Measurements from ENCODE around the gene MYOG. TPM values are rescaled to one million over a fixed set of nuclear protein-coding genes. Genes with fewer than 3 reads are reported as not detected.

The MYOG gene
- polyA plus RNA-seq, 1 donor (not counting 4 experiments of a cell fraction or from before 2014, with no cell fraction given), result not detected

GRCh38 chr1:203126866-203127665, 41.3 kb upstream of the MYOG start:
- H3K4me1 ChIP-seq (ENCODE audit: control insufficient read depth, extremely low read depth, insufficient read depth, low read length), result peaks cover 5% of the 10 kb centered on the region
- peaks cover 59% of the 10 kb centered on the region for H3K27me3 ChIP-seq (ENCODE audit: control insufficient read depth, extremely low read depth, insufficient read depth, low read length)
- TF ChIP-seq CTCF (optimal IDR thresholded peaks at IDR 0.05 in 1 of 3, IDR thresholded peaks at IDR 0.05 in 1 of 3, conservative IDR thresholded peaks at IDR 0.05 in 1 of 3; ENCODE audit: extremely low read depth in 1 of 3, insufficient read depth in 2 of 3, low read length in 3 of 3), result no peak
- no peak for TF ChIP-seq EZH2 (IDR thresholded peaks at IDR 0.05; ENCODE audit: low read length)
- peak overlapping the region; percentile 74 for H3K4me2 ChIP-seq (ENCODE audit: control insufficient read depth, extremely low read depth, insufficient read depth, low read depth, low read length)
- dilution Hi-C loops (cut with MboI; ENCODE audit: extremely low pct_ligation_motif_present, low sequenced_read_pairs), result no loop called here
- DNase-seq (ENCODE audit: low read depth, low spot score), result no peak
- H2AFZ ChIP-seq (ENCODE audit: control insufficient read depth, low read length), result no peak overlapping the region
- no peak overlapping the region for H3K9ac ChIP-seq (ENCODE audit: control insufficient read depth, extremely low read depth, insufficient read depth, low read length)
- peak overlapping the region in 1 of 3 experiments; percentile 15 for H3K4me3 ChIP-seq (ENCODE audit: control insufficient read depth in 2 of 3, extremely low read depth in 1 of 3, insufficient read depth in 2 of 3, low read depth in 1 of 3, low read length in 3 of 3)
- no peak for FAIRE-seq
- H3K9me1 ChIP-seq (ENCODE audit: control insufficient read depth, extremely low read depth, insufficient read depth, low read length), result no peaks in the 10 kb centered on the region
- H4K20me1 ChIP-seq (ENCODE audit: control insufficient read depth, extremely low read depth, insufficient read depth, low read length), result no peaks in the 10 kb centered on the region
- H3K9me3 ChIP-seq (ENCODE audit: control insufficient read depth, low read depth, low read length), result no peaks in the 10 kb centered on the region
- H3K36me3 ChIP-seq (ENCODE audit: control insufficient read depth in 2 of 2, extremely low read depth in 1 of 2, insufficient read depth in 2 of 2, low read length in 2 of 2), result no peaks in the 10 kb centered on the region
- H3K79me2 ChIP-seq (ENCODE audit: control insufficient read depth, insufficient read depth, low read length), result no peaks in the 10 kb centered on the region
- no peak overlapping the region for H3K27ac ChIP-seq (ENCODE audit: control insufficient read depth, insufficient read depth, low read length)

GRCh38 chr1:203126151-203126865, 40.5 kb upstream of the MYOG start:
- no peak overlapping the region for H3K27ac ChIP-seq (ENCODE audit: control insufficient read depth, insufficient read depth, low read length)
- peaks cover 64% of the 10 kb centered on the region for H3K27me3 ChIP-seq (ENCODE audit: control insufficient read depth, extremely low read depth, insufficient read depth, low read length)
- H3K4me1 ChIP-seq (ENCODE audit: control insufficient read depth, extremely low read depth, insufficient read depth, low read length), result peaks cover 5% of the 10 kb centered on the region
- H3K9me1 ChIP-seq (ENCODE audit: control insufficient read depth, extremely low read depth, insufficient read depth, low read length), result no peaks in the 10 kb centered on the region
- no peak overlapping the region for H2AFZ ChIP-seq (ENCODE audit: control insufficient read depth, low read length)
- TF ChIP-seq CTCF (optimal IDR thresholded peaks at IDR 0.05 in 1 of 3, IDR thresholded peaks at IDR 0.05 in 1 of 3, conservative IDR thresholded peaks at IDR 0.05 in 1 of 3; ENCODE audit: extremely low read depth in 1 of 3, insufficient read depth in 2 of 3, low read length in 3 of 3), result peak; percentile 42 to 52 (median 49)
- TF ChIP-seq EZH2 (IDR thresholded peaks at IDR 0.05; ENCODE audit: low read length), result no peak
- H3K4me2 ChIP-seq (ENCODE audit: control insufficient read depth, extremely low read depth, insufficient read depth, low read depth, low read length), result no peak overlapping the region
- H3K9ac ChIP-seq (ENCODE audit: control insufficient read depth, extremely low read depth, insufficient read depth, low read length), result no peak overlapping the region
- DNase-seq (ENCODE audit: low read depth, low spot score) (no peak), FAIRE-seq (peak; percentile 9)
- H3K79me2 ChIP-seq (ENCODE audit: control insufficient read depth, insufficient read depth, low read length), result no peaks in the 10 kb centered on the region
- H3K9me3 ChIP-seq (ENCODE audit: control insufficient read depth, low read depth, low read length), result no peaks in the 10 kb centered on the region
- H3K36me3 ChIP-seq (ENCODE audit: control insufficient read depth in 2 of 2, extremely low read depth in 1 of 2, insufficient read depth in 2 of 2, low read length in 2 of 2), result no peaks in the 10 kb centered on the region
- H3K4me3 ChIP-seq (ENCODE audit: control insufficient read depth in 2 of 3, extremely low read depth in 1 of 3, insufficient read depth in 2 of 3, low read depth in 1 of 3, low read length in 3 of 3), result no peak overlapping the region
- dilution Hi-C loops (cut with MboI; ENCODE audit: extremely low pct_ligation_motif_present, low sequenced_read_pairs), result no loop called here
- H4K20me1 ChIP-seq (ENCODE audit: control insufficient read depth, extremely low read depth, insufficient read depth, low read length), result no peaks in the 10 kb centered on the region
